Femur (tissue), 1 donor: ENCODE results near the gene SLC25A21.

Experiments used
- DNase-seq: peaks from one replicate; pipeline ENCODE4 v3.0.0-alpha.2; 2017

The SLC25A21 gene

DNA sequence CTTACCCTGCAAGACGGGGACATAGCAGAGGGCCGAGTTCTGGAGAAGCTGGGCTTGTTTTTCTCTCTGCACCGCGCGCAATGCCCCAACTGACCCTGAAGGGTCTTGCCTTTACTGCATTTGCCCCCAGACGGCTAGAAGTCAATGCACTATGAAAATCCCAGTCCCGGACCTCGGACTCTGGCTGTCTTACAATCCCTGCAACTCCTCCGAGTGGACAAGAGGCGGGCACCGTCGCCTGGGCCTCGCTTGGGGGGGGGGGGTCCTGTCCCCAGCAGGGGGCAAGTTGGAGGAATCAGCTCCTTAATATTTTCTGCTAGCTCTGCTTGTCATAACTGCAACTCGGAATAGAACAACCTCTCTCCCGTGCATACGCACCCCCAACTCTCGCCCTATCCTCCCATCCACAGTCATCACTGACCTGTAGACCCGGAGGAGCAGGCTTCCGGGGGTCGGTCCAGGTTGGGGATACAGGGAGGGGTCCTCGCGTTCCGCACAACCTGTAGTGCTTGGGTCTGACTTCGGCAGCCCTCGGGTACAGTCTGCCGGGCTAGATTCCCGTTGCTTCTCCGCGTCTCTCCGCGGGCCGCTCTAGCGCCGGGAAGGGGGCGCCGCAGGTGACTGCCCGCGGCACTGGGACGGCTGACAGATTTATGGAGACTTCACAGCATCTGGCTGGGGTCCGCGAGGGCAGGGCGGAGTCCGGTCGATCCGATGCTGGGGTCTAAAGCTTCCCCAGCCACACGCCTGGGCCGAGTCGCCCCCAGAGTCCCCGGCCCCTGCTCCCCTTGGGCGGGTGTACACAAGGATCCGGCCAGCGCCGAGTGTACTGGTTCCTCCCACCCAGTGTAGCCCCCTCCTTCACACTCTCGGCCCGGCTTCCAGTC lies 514.0 kb downstream of the SLC25A21 start:
- no peak for DNase-seq

- DNase-seq = peak; percentile 43
These were observed 514.8 kb downstream of the SLC25A21 start for GRCh38 chr14:36657399-36658122.

DNA sequence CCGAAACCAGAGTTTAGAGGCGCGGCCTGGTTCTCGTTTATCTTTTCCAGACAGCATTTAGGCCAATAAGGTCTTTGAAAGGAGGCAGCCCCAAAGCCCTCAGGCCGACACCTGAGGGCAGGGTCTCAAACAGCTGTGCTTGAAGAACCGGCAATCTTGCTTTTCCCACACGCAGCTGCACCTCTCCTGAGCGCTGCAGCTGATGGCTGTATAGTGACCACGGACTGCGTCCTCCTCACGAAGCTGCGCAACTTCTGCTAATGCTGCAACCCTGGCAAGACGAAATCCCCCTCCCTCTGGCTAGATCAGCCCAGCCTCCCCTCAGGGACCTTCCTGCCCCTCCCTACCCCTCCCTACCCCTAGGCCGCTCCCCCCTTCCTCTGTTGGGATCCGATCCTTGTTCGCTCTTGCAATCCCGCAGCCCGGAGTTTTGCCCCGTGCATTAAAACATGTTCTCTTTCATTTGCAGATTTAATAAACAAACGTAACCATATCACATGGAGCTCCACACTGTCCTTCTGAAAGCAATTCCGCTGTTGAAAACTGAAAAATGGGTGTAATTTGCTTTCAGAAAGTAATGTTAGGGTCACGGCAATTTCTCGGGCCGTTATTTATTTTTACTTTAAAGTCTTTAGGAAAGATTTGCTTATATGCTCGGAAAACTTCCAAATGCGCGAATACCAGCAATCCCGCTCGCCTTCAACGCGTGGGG lies 515.6 kb downstream of the SLC25A21 start:
- DNase-seq = no peak

- peak; percentile 54 for DNase-seq
These were observed 516.3 kb downstream of the SLC25A21 start for GRCh38 chr14:36655963-36656686.

GRCh38 chr14:36655571-36655962 lies 516.8 kb downstream of the SLC25A21 start:
- DNase-seq = no peak

GRCh38 chr14:36654794-36655381 lies 517.5 kb downstream of the SLC25A21 start:
- no peak for DNase-seq

DNA sequence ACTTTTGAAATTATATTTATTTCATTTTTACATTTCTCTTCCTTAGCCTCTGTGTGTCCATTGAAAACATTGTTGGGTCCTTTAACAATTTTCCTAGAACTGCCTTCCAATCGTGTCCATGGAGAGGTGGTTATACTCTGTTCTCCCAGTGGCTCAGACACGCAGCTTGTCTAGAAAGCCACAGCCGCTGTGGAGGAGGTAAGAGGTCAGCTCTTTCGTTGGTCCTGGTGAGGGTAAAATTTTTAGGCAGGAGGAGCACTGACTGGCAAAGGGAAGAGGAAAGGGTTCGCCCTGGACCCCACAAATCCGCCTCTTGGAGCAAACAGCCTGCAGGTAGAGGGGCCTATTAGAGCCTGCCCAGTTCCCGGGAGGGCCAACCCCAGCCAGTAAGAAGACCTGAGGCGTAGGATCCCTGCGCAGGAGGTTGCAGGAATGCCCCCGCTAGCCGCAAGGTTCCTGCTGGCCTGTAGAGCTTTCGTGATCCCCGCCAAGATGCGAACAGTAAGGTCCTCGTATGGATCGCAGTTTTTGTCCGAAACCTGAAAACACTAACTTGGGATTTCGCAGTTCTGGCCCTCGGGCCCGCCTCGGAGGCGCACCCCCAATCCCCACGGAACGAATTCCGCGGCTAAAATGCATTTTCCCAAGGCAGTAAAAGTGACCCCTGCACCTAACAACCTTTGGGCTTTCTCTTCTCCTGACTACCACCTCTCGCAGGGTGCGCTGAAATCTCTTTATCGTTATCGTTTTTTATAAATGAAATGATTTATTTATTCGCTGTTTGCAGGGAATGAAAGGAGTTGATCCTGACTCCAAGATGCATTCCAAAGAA lies 518.2 kb downstream of the SLC25A21 start:
- DNase-seq = no peak

GRCh38 chr14:36653413-36653812 lies 519.0 kb downstream of the SLC25A21 start:
- DNase-seq = no peak

GRCh38 chr14:36652542-36653201 lies 519.7 kb downstream of the SLC25A21 start:
- DNase-seq = no peak

DNA sequence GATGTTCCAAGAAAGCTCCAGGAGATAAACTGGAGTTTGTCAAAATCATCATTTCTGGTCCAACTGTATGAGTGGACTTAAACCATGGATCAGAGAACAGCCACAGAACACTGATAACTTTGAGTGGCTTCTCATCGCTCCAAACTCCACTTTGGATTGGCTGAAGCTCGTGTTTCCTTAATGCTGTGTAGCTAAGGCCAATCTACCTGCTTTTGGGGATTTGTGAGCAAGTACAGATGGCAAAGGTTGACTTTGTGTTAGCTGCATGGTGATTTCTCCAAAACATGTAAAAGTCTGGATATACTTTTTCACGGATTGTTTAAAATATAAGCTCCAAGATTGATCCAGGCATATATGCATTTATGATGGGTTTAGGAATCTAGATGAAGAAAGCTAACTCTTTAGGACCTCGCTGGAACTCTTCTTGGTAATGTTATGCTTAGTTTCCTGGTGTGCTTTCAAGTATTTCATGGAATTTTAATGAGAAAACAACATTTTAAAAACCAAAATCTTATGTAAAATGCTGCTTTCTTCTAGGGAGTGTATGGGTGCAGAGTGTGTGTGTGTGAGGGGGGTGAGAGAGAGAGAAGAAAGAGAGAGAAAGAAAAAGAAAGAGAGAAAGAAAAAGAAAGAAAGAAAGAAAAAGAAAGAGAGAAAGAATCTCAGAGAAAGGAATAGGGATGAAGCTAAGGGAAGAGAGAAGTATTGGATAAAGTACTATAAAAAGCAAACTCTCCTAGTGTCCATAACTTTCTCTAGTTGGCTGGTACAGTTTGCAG lies 522.3 kb downstream of the SLC25A21 start:
- no peak for DNase-seq

- peak; percentile 63 for DNase-seq
These were observed 524.3 kb downstream of the SLC25A21 start for GRCh38 chr14:36647824-36648753.

DNA sequence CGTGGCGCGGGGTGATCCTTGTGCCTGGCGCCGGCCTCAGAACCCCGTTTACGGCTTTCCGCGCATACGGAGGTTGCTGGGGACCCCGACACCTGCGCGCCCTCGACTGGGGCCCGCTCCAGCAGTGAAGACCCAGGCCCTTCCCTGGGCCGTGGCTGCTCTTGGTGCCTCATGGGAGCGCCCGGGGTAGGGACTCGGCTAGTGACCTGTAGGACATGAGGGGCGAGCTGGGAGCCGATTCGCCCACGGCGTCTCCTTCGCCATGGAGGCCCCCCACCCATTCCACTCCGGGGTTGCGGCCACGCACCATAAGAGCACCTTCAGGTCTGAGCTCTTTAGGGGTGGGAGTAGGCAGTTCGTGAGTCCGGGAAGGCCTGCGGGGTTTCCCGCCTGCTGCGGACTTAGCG lies 525.0 kb downstream of the SLC25A21 start:
- no peak for DNase-seq

DNA sequence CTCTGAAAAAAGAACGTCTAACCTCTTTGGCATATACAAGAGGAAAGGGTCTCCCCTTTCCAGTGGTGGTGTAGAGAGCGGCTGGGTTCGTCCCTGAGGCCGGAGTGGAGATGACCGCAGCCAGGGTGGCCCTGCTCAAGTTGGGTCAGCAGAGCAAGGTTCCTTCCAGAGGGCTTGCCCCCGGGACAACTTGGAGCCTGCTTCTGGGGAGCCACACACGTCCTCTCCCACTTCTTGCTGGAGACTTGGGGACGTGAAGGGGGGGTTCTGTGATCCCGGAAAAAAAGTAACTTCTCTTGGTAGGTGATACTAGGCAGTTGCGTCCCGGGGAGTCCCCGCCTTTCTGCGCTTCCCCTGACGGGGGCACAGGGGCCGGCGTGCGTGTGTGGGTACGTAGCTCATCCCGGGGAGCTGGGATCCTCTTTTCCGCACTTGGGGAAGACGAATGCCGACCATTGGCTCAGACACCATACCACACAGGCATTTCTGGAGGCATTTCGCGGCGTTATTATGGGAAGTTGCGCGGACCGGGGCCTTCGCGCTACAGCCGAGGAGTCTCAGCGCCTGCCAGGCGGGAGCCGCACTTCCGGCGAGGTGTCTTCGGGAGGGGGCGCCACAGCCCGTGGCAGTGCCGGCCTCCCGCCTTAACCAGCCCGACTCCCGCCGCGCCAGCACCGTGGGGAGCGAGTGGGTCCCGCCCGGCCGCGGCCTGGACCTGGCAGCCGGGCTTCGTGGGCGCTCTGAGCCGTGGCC lies 525.6 kb downstream of the SLC25A21 start:
- no peak for DNase-seq

DNA sequence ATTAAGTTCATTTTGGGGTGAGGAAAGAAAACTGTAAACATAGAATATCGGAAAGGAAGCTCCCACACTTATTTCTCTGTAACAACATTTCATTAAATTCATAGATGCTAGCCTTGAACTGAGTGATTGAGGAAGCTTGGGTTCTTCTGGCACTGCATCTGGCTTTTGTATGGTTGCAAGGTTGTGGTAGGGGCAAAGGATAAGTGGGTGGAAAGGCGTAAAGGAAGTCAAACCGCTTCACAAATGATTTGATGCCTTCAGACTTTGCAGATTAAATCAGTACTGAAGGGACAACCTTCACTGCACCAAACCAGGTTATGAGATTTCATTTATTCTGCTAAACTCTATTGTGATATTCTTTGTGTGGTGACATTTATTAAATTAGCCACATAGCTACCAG lies 538.8 kb downstream of the SLC25A21 start:
- no peak for DNase-seq
